WTC11 (cell line): ENCODE data around the gene ZFAND5. TPM values are rescaled to one million over a fixed set of nuclear protein-coding genes. Genes with fewer than 3 reads are reported as not detected.

ENCODE experiments used
- ATAC-seq: fragments of 200-7000 bp; cut with Tn5 transposase; 2 replicates; pipeline ENCODE4 v1.10.0; 2021; ENCODE audit warnings: mild to moderate bottlenecking, moderate library complexity
- CTCF ChIA-PET: fragments of 300-600 bp; sonication (Branson Sonifier 250); formaldehyde crosslinking; loops from one replicate; lab custom pipeline; 2021; ENCODE audit warnings: antibody characterized with exemption; lab: Charles Lee
- POLR2A ChIA-PET: fragments of 350-600 bp; sonication (Branson Sonifier 250); formaldehyde crosslinking; loops from one replicate; lab custom pipeline; 2021; ENCODE audit warnings: antibody characterized with exemption; lab: Charles Lee
- DNase-seq: peaks from one replicate; pipeline ENCODE4 v3.0.0; 2021; ENCODE audit warnings: low spot score
- H3K27ac Mint-ChIP-seq: 2 replicates; pipeline ENCODE4 v1.8.0; 2021; ENCODE audit warnings: mixed read lengths
- H3K27me3 Mint-ChIP-seq: 2 replicates; pipeline ENCODE4 v1.8.0; 2021; ENCODE audit warnings: low read depth, mild to moderate bottlenecking, moderate library complexity, mixed read lengths
- H3K36me3 Mint-ChIP-seq: 2 replicates; pipeline ENCODE4 v1.8.0; 2021; ENCODE audit warnings: mixed read lengths
- H3K4me1 Mint-ChIP-seq: 2 replicates; pipeline ENCODE4 v1.8.0; 2022; ENCODE audit warnings: mixed read lengths
- H3K4me3 Mint-ChIP-seq: 2 replicates; pipeline ENCODE4 v1.8.0; 2021; ENCODE audit warnings: mild to moderate bottlenecking, moderate library complexity, mixed read lengths
- H3K9me3 Mint-ChIP-seq: 2 replicates; pipeline ENCODE4 v1.8.0; 2021; ENCODE audit warnings: mixed read lengths
- CBFB ChIP-seq: sonication (generic); formaldehyde crosslinking; IDR thresholded peaks from 2 replicates; pipeline ENCODE4 v1.8.1; 2022; ENCODE audit warnings: mild to moderate bottlenecking, low read depth, missing genetic modification reagents
- ELF4 ChIP-seq: sonication (generic); formaldehyde crosslinking; IDR thresholded peaks from 2 replicates; pipeline ENCODE4 v1.8.1; 2022; ENCODE audit warnings: low read depth, mild to moderate bottlenecking, moderate library complexity, missing genetic modification reagents
- ETV6 ChIP-seq: sonication (generic); formaldehyde crosslinking; IDR thresholded peaks from 2 replicates; pipeline ENCODE4 v1.8.1; 2022; ENCODE audit warnings: mild to moderate bottlenecking, missing genetic modification reagents
- GABPB1 ChIP-seq: sonication (generic); formaldehyde crosslinking; IDR thresholded peaks from 2 replicates; pipeline ENCODE4 v1.8.1; 2023; ENCODE audit warnings: mild to moderate bottlenecking, missing genetic modification reagents
- HMGA2 ChIP-seq: fragments of 250-450 bp; sonication (Bioruptor Pico); IDR thresholded peaks from 2 replicates; pipeline ENCODE4 v1.4.0; 2021; ENCODE audit warnings: mild to moderate bottlenecking, moderate library complexity
- KAT7 ChIP-seq: sonication (generic); formaldehyde crosslinking; IDR thresholded peaks from 2 replicates; pipeline ENCODE4 v1.8.1; 2023; ENCODE audit warnings: missing genetic modification reagents, mild to moderate bottlenecking, borderline replicate concordance
- NFATC4 ChIP-seq: fragments of 250-450 bp; sonication (Bioruptor Pico); IDR thresholded peaks from 2 replicates; pipeline ENCODE4 v1.9.0; 2021; ENCODE audit warnings: mild to moderate bottlenecking
- PRRX2 ChIP-seq: fragments of 250-450 bp; sonication (Bioruptor Pico); IDR thresholded peaks from 2 replicates; pipeline ENCODE4 v1.8.0; 2021; ENCODE audit warnings: mild to moderate bottlenecking
- SMAD4 ChIP-seq: sonication (generic); formaldehyde crosslinking; IDR thresholded peaks from 2 replicates; pipeline ENCODE4 v1.8.0; 2022; ENCODE audit warnings: mild to moderate bottlenecking, missing genetic modification reagents
- STAT6 ChIP-seq: sonication (generic); formaldehyde crosslinking; conservative IDR thresholded peaks from 2 replicates; pipeline ENCODE4 v1.8.1; 2023; ENCODE audit warnings: mild to moderate bottlenecking, low read depth, missing genetic modification reagents, moderate library complexity
- TCF7 ChIP-seq: sonication (generic); formaldehyde crosslinking; IDR thresholded peaks from 2 replicates; pipeline ENCODE4 v1.8.0; 2022; ENCODE audit warnings: mild to moderate bottlenecking, low read depth, missing genetic modification reagents, moderate library complexity
- TEAD4 ChIP-seq: sonication (generic); formaldehyde crosslinking; IDR thresholded peaks from 2 replicates; pipeline ENCODE4 v1.8.0; 2022; ENCODE audit warnings: mild to moderate bottlenecking, missing genetic modification reagents
- ZNF121 ChIP-seq: sonication (generic); formaldehyde crosslinking; IDR thresholded peaks from 2 replicates; pipeline ENCODE4 v1.8.0; 2023; ENCODE audit warnings: missing genetic modification reagents
- ZNF416 ChIP-seq: fragments of 250-450 bp; sonication (Bioruptor Pico); IDR thresholded peaks from 2 replicates; pipeline ENCODE4 v1.9.0; 2021; ENCODE audit warnings: mild to moderate bottlenecking, inconsistent platforms
- ZNF512 ChIP-seq: sonication (generic); formaldehyde crosslinking; IDR thresholded peaks from 2 replicates; pipeline ENCODE4 v1.8.1; 2022; ENCODE audit warnings: missing genetic modification reagents, borderline replicate concordance
- ZNF671 ChIP-seq: fragments of 250-450 bp; sonication (Bioruptor Pico); IDR thresholded peaks from 2 replicates; pipeline ENCODE4 v1.8.0; 2021; ENCODE audit warnings: mild to moderate bottlenecking
- total RNA-seq: library from RNA; stranded (reverse); gene quantifications from 3 replicates; pipeline ENCODE4 v1.2.3, GENCODE V29; 2021
- TF ChIP-seq, protein P1 (sequence below): sonication (generic); formaldehyde crosslinking; conservative IDR thresholded peaks from 2 replicates; pipeline ENCODE4 v1.8.1; 2022; ENCODE audit warnings: mild to moderate bottlenecking, missing genetic modification reagents
- TF ChIP-seq, protein P2 (sequence below): fragments of 200-600 bp; IDR thresholded peaks from 2 replicates; pipeline ENCODE4 v1.8.0; 2022; ENCODE audit warnings: antibody characterized with exemption
- TF ChIP-seq, protein P3 (sequence below): fragments of 250-450 bp; sonication (Bioruptor Pico); IDR thresholded peaks from 2 replicates; pipeline ENCODE4 v1.9.0; 2021; ENCODE audit warnings: mild to moderate bottlenecking

The ZFAND5 gene
- total RNA-seq, 1 experiment from 2014 or later = 137 TPM

- no peak overlapping the region for H3K4me3 Mint-ChIP-seq
- H3K36me3 Mint-ChIP-seq = no peaks in the 10 kb centered on the region
- CTCF ChIA-PET = no interaction called here
- TF ChIP-seq KAT7 (CRISPR knock-in tag) (no peak), STAT6 (CRISPR knock-in tag) (no peak), NFATC4 (no peak), GABPB1 (CRISPR knock-in tag) (no peak), TCF7 (CRISPR knock-in tag) (no peak), TEAD4 (CRISPR knock-in tag) (no peak), ELF4 (CRISPR knock-in tag) (no peak), CBFB (CRISPR knock-in tag) (no peak), ZNF416 (CRISPR knock-in tag) (no peak), HMGA2 (CRISPR knock-in tag) (no peak), SMAD4 (CRISPR knock-in tag) (no peak), ETV6 (CRISPR knock-in tag) (no peak), PRRX2 (no peak), ZNF512 (CRISPR knock-in tag) (no peak)
- TF ChIP-seq, protein P1, sequence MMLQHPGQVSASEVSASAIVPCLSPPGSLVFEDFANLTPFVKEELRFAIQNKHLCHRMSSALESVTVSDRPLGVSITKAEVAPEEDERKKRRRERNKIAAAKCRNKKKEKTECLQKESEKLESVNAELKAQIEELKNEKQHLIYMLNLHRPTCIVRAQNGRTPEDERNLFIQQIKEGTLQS (CRISPR knock-in tag) = no peak
- TF ChIP-seq, protein P2, sequence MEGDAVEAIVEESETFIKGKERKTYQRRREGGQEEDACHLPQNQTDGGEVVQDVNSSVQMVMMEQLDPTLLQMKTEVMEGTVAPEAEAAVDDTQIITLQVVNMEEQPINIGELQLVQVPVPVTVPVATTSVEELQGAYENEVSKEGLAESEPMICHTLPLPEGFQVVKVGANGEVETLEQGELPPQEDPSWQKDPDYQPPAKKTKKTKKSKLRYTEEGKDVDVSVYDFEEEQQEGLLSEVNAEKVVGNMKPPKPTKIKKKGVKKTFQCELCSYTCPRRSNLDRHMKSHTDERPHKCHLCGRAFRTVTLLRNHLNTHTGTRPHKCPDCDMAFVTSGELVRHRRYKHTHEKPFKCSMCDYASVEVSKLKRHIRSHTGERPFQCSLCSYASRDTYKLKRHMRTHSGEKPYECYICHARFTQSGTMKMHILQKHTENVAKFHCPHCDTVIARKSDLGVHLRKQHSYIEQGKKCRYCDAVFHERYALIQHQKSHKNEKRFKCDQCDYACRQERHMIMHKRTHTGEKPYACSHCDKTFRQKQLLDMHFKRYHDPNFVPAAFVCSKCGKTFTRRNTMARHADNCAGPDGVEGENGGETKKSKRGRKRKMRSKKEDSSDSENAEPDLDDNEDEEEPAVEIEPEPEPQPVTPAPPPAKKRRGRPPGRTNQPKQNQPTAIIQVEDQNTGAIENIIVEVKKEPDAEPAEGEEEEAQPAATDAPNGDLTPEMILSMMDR = no peak
- H3K4me1 Mint-ChIP-seq = peaks cover 22% of the 10 kb centered on the region
- DNase-seq (no peak), ATAC-seq (no peak)
- H3K27me3 Mint-ChIP-seq = no peaks in the 10 kb centered on the region
- POLR2A ChIA-PET = no interaction called here
- H3K27ac Mint-ChIP-seq = no peak overlapping the region
- H3K9me3 Mint-ChIP-seq = no peaks in the 10 kb centered on the region
Measured at GRCh38 chr9:72312386-72312987, 52.5 kb downstream of the ZFAND5 start.

DNA sequence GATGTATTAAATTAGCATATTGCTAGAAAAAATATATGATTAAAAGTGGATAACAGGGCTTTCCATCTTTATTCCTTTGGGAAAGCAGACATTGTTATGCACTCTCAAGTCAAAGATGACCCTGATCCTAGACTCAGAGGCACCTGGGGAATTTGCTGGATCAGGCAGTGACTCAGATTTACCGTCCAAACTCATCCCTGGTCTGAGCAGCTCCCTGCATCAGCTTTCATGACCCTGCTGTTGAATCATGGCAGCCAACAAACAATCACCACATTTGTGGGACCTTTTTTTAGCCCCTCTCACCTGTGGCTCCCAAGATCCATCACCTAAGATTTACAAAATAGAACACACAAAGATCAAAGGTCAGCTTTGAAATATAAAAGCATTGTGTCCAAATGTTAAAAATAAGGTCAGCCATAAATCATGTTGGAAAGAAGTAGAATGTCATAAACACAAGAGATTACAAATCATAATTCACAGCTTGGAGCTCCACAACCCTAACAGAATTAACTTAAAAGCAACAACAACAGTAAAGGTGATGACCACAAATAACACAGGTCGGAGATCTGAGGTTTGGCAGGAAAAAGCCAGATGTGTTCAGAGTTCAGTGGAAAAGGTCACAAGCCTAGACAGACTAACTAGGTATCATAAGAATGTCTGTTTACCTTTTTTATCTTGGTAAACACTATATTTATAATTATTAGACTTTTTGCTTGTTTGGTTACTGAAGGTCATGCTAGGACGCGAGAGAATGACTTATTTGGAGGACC is 55.5 kb downstream of the ZFAND5 start:
- Mint-ChIP-seq H3K27ac (no peak overlapping the region), H3K27me3 (no peaks in the 10 kb centered on the region), H3K4me3 (no peak overlapping the region), H3K4me1 (peaks cover 10% of the 10 kb centered on the region), H3K36me3 (no peaks in the 10 kb centered on the region), H3K9me3 (no peaks in the 10 kb centered on the region)
- DNase-seq (no peak), ATAC-seq (no peak)
- TF ChIP-seq ZNF671 (CRISPR knock-in tag) (no peak), ZNF121 (CRISPR knock-in tag) (no peak)
- TF ChIP-seq, protein P3, sequence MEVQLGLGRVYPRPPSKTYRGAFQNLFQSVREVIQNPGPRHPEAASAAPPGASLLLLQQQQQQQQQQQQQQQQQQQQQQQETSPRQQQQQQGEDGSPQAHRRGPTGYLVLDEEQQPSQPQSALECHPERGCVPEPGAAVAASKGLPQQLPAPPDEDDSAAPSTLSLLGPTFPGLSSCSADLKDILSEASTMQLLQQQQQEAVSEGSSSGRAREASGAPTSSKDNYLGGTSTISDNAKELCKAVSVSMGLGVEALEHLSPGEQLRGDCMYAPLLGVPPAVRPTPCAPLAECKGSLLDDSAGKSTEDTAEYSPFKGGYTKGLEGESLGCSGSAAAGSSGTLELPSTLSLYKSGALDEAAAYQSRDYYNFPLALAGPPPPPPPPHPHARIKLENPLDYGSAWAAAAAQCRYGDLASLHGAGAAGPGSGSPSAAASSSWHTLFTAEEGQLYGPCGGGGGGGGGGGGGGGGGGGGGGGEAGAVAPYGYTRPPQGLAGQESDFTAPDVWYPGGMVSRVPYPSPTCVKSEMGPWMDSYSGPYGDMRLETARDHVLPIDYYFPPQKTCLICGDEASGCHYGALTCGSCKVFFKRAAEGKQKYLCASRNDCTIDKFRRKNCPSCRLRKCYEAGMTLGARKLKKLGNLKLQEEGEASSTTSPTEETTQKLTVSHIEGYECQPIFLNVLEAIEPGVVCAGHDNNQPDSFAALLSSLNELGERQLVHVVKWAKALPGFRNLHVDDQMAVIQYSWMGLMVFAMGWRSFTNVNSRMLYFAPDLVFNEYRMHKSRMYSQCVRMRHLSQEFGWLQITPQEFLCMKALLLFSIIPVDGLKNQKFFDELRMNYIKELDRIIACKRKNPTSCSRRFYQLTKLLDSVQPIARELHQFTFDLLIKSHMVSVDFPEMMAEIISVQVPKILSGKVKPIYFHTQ (CRISPR knock-in tag) = no peak
- POLR2A ChIA-PET = no interaction called here
- CTCF ChIA-PET = no interaction called here
